Endothelial cell of umbilical vein (primary cell): Measurements from ENCODE around the gene AUTS2.

Experiments
- CTCF ChIP-seq, 2 donors: IDR thresholded peaks; 1 replicate in 1 of 2; 2 replicates in 1 of 2; pipeline ENCODE4 v1.5.1; 2011; ENCODE audit warnings: low read length in 2 of 2, mild to moderate bottlenecking in 2 of 2, moderate library complexity in 2 of 2, control low read depth in 1 of 2, inconsistent platforms in 1 of 2, low read depth in 1 of 2; ENCODE audit not compliant: insufficient read depth in 1 of 2; ENCODE audit errors: extremely low read depth in 1 of 2
- EZH2 ChIP-seq: IDR thresholded peaks from 2 replicates; pipeline ENCODE4 v1.6.1; 2012; ENCODE audit warnings: borderline replicate concordance, low read depth, mild to moderate bottlenecking, moderate library complexity, low read length, inconsistent platforms; ENCODE audit not compliant: severe bottlenecking

- TF ChIP-seq CTCF (IDR thresholded peaks at IDR 0.05; ENCODE audit: extremely low read depth in 1 of 2, insufficient read depth in 1 of 2, low read depth in 1 of 2, low read length in 2 of 2) (no peak), EZH2 (no peak)
Measured at GRCh38 chr7:69757981-69758430, 159.7 kb downstream of the AUTS2 start.
